ENCODE measurements around the gene RNF157.
"Not testable (repeated sequence)": the region's sequence is repeated elsewhere in the genome, so short reads cannot be mapped to it uniquely, and the experiment has no call there.

The RNF157 gene

DNA sequence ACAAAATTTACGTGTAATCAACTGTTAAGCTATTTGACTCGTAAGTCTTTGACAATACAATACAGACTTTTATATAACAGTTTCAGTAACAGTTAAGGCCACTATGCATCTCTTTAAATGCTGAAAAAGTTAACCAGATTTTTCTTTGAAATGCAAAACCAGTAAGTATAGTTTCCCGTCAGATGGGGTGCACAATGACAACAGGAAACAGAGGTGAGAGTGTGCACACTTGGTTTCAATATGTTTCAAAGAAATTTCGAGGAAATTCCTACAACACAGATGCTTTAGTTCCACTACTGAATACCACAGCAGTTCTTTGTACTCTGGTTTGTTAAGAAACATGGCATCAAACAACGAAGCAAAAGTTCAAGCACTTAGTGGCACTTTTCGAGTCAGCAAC, 48.4 kb downstream of the RNF157 start:
- no peak overlapping the region for H3K27ac ChIP-seq (ENCODE audit: low read depth, low read length)
- H3K4me3 ChIP-seq (ENCODE audit: low read depth in 1 of 5, low read length in 5 of 5), result no peak overlapping the region
- H3K9ac ChIP-seq (ENCODE audit: low read length in 5 of 5), result peak overlapping the region in 1 of 5 donors; percentile 38

DNA sequence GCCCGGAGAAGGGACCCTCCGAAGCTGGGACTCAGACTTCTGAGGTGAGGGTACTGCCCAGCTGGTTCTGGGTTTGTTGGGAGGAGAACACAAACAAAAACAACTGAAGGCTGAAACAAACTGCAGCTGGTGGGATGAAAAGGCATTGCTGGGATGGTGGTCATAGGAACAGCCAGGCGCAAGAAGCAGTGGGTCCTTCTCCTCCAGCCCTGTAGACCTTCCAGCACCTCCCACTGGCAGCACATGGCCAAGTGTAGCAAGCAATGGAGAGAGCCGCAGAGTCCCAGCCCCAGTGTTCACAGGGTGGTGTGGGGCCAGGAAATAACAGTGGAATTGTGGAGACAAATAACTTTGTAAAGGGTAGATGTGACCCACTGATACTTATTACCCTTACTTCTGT, 50.6 kb downstream of the RNF157 start:
- no peak overlapping the region for H3K4me3 ChIP-seq (ENCODE audit: low read depth in 1 of 5, low read length in 5 of 5)
- no peaks in the 10 kb centered on the region for H3K9me3 ChIP-seq (ENCODE audit: control insufficient read depth in 5 of 5, low read length in 5 of 5)
- H3K36me3 ChIP-seq (ENCODE audit: control insufficient read depth in 5 of 5, insufficient read depth in 5 of 5, low read length in 5 of 5), result no peaks in the 10 kb centered on the region
- peaks cover 0 to 7% (median 3%) of the 10 kb centered on the region in 5 donors for H3K4me1 ChIP-seq (ENCODE audit: control insufficient read depth in 5 of 5, insufficient read depth in 5 of 5, low read length in 5 of 5)
- no peak overlapping the region for H3K27ac ChIP-seq (ENCODE audit: low read depth, low read length)
- H3K27me3 ChIP-seq (ENCODE audit: control insufficient read depth in 5 of 5, insufficient read depth in 4 of 5, low read length in 5 of 5), result no peaks in the 10 kb centered on the region
- H3K9ac ChIP-seq (ENCODE audit: low read length in 5 of 5), result no peak overlapping the region

More for the DNA sequence above, 48.4 kb downstream of the RNF157 start:
- H3K4me1 ChIP-seq (ENCODE audit: control insufficient read depth in 5 of 5, insufficient read depth in 5 of 5, low read length in 5 of 5), result peaks cover 2 to 13% (median 9%) of the 10 kb centered on the region in 5 donors
- no peaks in the 10 kb centered on the region for H3K36me3 ChIP-seq (ENCODE audit: control insufficient read depth in 5 of 5, insufficient read depth in 5 of 5, low read length in 5 of 5)
- no peaks in the 10 kb centered on the region for H3K9me3 ChIP-seq (ENCODE audit: control insufficient read depth in 5 of 5, low read length in 5 of 5)
- H3K27me3 ChIP-seq (ENCODE audit: control insufficient read depth in 5 of 5, insufficient read depth in 4 of 5, low read length in 5 of 5), result no peaks in the 10 kb centered on the region

DNA sequence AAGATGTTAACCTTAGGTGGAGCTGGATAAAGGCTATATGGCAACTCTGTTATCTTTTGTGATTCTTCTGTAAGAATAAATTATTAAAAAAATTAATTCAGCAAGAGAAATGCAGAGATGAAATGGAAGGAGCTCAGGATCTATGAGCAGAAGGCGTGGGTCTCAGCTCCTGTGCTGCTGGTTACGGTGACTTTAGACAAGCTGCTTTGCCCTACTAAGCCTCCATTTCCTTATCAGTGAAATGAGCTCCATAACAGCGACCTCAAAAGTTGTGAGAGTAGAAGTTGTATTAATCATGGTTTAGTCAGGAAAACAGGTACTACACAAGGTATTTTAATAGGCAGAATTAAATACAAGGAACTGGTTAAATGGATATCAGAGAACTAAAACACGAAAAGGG, 51.0 kb downstream of the RNF157 start:
- Histone ChIP-seq H3K4me1 (ENCODE audit: control insufficient read depth in 5 of 5, insufficient read depth in 5 of 5, low read length in 5 of 5) (peaks cover 0 to 7% (median 3%) of the 10 kb centered on the region in 5 donors), H3K27me3 (ENCODE audit: control insufficient read depth in 5 of 5, insufficient read depth in 4 of 5, low read length in 5 of 5) (no peaks in the 10 kb centered on the region), H3K36me3 (ENCODE audit: control insufficient read depth in 5 of 5, insufficient read depth in 5 of 5, low read length in 5 of 5) (no peaks in the 10 kb centered on the region), H3K9ac (ENCODE audit: low read length in 5 of 5) (no peak overlapping the region), H3K9me3 (ENCODE audit: control insufficient read depth in 5 of 5, low read length in 5 of 5) (no peaks in the 10 kb centered on the region), H3K4me3 (ENCODE audit: low read depth in 1 of 5, low read length in 5 of 5) (no peak overlapping the region), H3K27ac (ENCODE audit: low read depth, low read length) (no peak overlapping the region)

DNA sequence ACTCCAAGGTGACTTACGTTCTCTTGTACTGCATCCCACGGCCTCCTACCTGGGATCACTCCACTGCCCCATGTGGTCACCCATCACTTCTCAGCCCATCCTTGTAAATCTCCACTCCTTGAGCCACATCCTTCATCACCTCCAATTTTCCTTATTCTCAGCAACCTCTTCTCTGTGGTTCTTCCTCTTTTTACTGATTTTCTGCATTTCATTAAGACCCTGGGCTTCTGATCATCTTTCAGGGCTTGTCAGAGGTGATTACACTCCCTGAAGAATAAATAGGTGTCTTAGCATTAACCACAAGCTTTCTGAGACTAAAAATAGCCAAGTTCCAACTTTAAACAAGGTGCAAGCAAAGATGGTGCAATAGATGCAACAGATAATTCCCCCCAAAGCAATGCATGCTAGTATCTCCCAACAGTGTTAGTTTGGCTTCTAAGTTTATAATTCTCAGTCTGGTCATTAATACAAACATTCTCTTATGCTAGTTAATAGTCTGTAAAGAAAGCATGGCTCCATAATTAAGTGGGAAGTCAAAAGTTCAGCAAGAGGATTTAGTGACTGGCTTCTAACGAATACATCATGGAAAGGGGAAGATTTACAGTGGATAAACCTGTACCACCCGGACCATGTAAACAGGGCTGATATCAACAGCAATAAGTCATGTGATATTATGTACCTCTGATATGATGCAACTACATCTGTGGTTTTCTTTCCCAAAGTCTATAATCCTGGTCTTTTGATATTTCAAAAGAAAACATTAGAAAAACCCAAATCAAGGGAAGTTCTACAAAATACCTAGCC, 51.9 kb downstream of the RNF157 start:
- Histone ChIP-seq H3K4me1 (ENCODE audit: control insufficient read depth in 5 of 5, insufficient read depth in 5 of 5, low read length in 5 of 5) (peaks cover 0 to 7% (median 3%) of the 10 kb centered on the region in 5 donors), H3K4me3 (ENCODE audit: low read depth in 1 of 5, low read length in 5 of 5) (no peak overlapping the region), H3K27me3 (ENCODE audit: control insufficient read depth in 5 of 5, insufficient read depth in 4 of 5, low read length in 5 of 5) (no peaks in the 10 kb centered on the region), H3K9ac (ENCODE audit: low read length in 5 of 5) (no peak overlapping the region), H3K36me3 (ENCODE audit: control insufficient read depth in 5 of 5, insufficient read depth in 5 of 5, low read length in 5 of 5) (no peaks in the 10 kb centered on the region), H3K9me3 (ENCODE audit: control insufficient read depth in 5 of 5, low read length in 5 of 5) (no peaks in the 10 kb centered on the region), H3K27ac (ENCODE audit: low read depth, low read length) (no peak overlapping the region)

DNA sequence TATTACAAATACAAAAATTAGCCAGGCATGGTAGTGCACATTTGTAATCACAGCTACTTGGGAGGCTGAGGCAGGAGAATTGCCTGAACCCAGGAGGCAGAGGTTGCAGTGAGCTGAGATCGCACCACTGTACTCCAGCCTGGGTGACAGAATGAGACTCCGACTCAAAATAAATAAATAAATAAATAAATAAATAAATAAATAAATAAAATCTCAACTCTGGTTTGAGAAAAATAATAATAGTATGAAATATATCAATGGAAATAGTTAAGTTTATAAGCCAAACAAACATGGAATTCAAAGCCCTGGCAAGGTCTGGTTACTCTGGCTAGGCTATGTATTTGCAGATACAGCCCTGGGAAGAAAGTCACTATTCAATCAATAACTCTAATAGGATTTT, 53.5 kb downstream of the RNF157 start:
- not testable (repeated sequence) for H3K27me3 ChIP-seq (ENCODE audit: control insufficient read depth in 5 of 5, insufficient read depth in 4 of 5, low read length in 5 of 5); H3K27ac ChIP-seq (ENCODE audit: low read depth, low read length); H3K9me3 ChIP-seq (ENCODE audit: control insufficient read depth in 5 of 5, low read length in 5 of 5); H3K9ac ChIP-seq (ENCODE audit: low read length in 5 of 5); H3K36me3 ChIP-seq (ENCODE audit: control insufficient read depth in 5 of 5, insufficient read depth in 5 of 5, low read length in 5 of 5); H3K4me3 ChIP-seq (ENCODE audit: low read depth in 1 of 5, low read length in 5 of 5); H3K4me1 ChIP-seq (ENCODE audit: control insufficient read depth in 5 of 5, insufficient read depth in 5 of 5, low read length in 5 of 5)

DNA sequence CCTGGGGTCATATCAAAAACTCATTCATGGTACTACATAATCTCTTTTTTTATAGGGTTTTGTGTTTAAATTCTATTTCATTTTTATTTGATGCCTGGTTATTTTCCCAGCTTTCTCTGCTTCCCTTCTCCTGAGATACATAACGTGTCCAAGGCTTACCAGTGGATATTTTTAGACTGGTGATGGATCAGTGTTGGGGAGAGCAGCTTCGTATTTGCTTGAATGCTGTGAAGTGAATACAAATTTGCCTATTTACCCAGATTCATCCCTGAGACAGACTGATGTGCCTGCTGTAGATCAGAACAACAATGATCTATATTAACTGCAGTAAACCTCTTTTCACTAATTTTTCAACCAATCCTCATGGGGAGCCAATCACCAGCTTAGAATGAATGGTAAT, 56.0 kb downstream of the RNF157 start:
- no peak overlapping the region for H3K9ac ChIP-seq (ENCODE audit: low read length in 5 of 5)
- no peaks in the 10 kb centered on the region for H3K9me3 ChIP-seq (ENCODE audit: control insufficient read depth in 5 of 5, low read length in 5 of 5)
- no peak overlapping the region for H3K4me3 ChIP-seq (ENCODE audit: low read depth in 1 of 5, low read length in 5 of 5)
- H3K36me3 ChIP-seq (ENCODE audit: control insufficient read depth in 5 of 5, insufficient read depth in 5 of 5, low read length in 5 of 5), result no peaks in the 10 kb centered on the region
- H3K27me3 ChIP-seq (ENCODE audit: control insufficient read depth in 5 of 5, insufficient read depth in 4 of 5, low read length in 5 of 5), result no peaks in the 10 kb centered on the region
- H3K4me1 ChIP-seq (ENCODE audit: control insufficient read depth in 5 of 5, insufficient read depth in 5 of 5, low read length in 5 of 5), result peaks cover 0 to 7% (median 0%) of the 10 kb centered on the region in 5 donors
- no peak overlapping the region for H3K27ac ChIP-seq (ENCODE audit: low read depth, low read length)

DNA sequence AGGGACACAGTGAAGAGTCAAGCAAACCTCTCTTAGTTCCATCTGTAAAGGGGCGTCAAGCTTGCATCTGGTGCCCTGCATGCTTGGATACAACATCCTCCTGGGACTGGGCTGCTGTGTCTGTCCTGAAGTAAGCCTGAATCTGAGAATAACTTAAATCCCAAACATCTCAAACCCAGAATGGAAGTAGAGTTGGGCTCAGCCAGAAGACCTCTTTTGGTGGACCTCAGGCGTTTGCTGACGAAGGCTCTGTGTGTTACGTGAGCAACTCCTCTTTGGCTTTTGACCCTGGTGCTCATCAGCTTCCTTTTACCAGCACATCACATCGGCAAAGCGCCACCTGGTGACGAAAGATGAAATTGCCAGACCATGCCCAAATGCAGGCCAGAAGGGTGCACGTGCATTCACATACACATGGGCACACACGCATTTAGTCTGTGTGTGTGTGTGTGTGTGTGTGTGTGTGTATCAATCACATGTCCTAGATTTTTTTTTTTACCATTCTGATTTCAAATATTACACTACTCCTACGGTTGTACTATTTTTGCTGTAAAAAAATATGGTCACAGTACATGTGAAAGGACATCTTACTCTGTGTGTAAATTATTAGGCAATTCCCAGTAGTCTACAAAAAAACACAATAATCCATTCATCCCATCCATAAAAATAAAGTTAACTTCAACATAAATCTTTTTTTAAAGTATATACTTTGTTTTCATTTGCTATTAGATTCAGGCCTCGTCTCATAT, 58.1 kb downstream of the RNF157 start:
- Histone ChIP-seq H3K4me3 (ENCODE audit: low read depth in 1 of 5, low read length in 5 of 5) (no peak overlapping the region), H3K27me3 (ENCODE audit: control insufficient read depth in 5 of 5, insufficient read depth in 4 of 5, low read length in 5 of 5) (no peaks in the 10 kb centered on the region), H3K27ac (ENCODE audit: low read depth, low read length) (no peak overlapping the region), H3K36me3 (ENCODE audit: control insufficient read depth in 5 of 5, insufficient read depth in 5 of 5, low read length in 5 of 5) (no peaks in the 10 kb centered on the region), H3K9me3 (ENCODE audit: control insufficient read depth in 5 of 5, low read length in 5 of 5) (no peaks in the 10 kb centered on the region), H3K9ac (ENCODE audit: low read length in 5 of 5) (no peak overlapping the region), H3K4me1 (ENCODE audit: control insufficient read depth in 5 of 5, insufficient read depth in 5 of 5, low read length in 5 of 5) (peaks cover 0 to 7% (median 0%) of the 10 kb centered on the region in 5 donors)

DNA sequence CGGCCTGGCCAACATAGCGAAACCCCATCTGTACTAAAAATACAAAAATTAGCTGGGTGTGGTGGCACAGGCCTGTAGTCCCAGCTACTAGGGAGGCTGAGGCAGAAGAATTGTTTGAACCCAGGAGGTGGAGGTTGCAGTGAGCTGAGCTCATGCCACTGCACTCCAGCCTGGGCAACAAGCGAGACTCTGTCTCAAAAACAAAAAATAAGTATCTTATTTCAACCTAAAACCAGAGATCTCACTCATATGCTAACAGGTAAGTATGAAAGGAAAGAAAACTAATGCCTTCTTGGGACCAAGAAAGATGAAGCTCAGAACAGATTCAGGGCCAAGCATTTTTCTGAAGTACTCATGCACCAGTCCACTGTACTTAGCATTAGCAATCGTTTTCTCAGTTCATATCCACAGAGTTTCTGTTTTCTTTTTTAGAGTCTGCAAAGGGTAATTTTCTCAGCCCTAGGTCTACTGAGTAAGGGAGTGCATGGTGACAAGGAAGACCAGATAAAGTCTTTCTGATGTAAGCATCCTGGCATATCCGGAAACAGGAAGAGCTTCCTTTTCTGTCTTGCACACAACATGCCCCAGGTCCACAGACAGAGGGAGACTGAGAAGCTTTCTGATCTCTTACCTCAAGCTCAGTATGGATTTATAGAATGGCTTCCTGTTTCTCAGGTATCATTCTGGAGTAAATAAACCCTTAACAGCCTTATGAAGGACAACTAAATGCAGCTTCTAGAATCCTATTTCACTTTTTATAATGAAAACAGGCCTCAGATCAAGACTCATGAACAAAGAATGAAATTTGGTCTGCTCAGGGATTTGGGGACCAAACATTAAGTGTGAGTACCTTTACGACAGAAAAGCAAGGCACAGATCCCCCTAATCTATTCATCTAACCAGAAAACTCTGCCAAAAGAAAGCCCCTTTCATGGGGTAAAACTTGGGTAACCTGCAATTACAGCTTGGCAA, 60.5 kb downstream of the RNF157 start:
- no peaks in the 10 kb centered on the region for H3K27me3 ChIP-seq (ENCODE audit: control insufficient read depth in 5 of 5, insufficient read depth in 4 of 5, low read length in 5 of 5)
- H3K4me1 ChIP-seq (ENCODE audit: control insufficient read depth in 5 of 5, insufficient read depth in 5 of 5, low read length in 5 of 5), result peaks cover 0 to 7% (median 0%) of the 10 kb centered on the region in 5 donors
- H3K27ac ChIP-seq (ENCODE audit: low read depth, low read length), result no peak overlapping the region
- no peak overlapping the region for H3K9ac ChIP-seq (ENCODE audit: low read length in 5 of 5)
- H3K4me3 ChIP-seq (ENCODE audit: low read depth in 1 of 5, low read length in 5 of 5), result no peak overlapping the region
- H3K9me3 ChIP-seq (ENCODE audit: control insufficient read depth in 5 of 5, low read length in 5 of 5), result no peaks in the 10 kb centered on the region
- H3K36me3 ChIP-seq (ENCODE audit: control insufficient read depth in 5 of 5, insufficient read depth in 5 of 5, low read length in 5 of 5), result no peaks in the 10 kb centered on the region

DNA sequence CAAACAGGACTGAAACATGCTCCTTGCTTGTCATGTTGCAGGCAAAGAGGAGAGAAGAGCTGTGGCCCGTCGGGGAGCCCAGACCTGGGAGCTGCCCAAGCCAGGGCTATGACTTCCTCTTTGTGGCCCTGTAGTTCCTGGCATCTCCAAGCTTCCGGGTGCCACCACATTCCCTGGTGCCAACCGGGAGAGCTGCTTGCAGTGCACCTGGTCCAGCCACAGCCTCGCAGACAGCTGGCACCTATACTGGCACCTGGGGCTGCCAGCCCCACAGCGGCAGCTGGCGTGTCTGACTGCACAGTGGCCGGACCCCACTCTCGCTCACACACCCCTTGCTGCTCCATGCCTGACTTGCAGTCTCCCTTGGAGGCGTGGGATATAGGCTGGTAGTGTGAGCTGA, 62.2 kb downstream of the RNF157 start:
- no peak overlapping the region for H3K27ac ChIP-seq (ENCODE audit: low read depth, low read length)
- no peak overlapping the region for H3K9ac ChIP-seq (ENCODE audit: low read length in 5 of 5)
- no peak overlapping the region for H3K4me3 ChIP-seq (ENCODE audit: low read depth in 1 of 5, low read length in 5 of 5)
- no peaks in the 10 kb centered on the region for H3K36me3 ChIP-seq (ENCODE audit: control insufficient read depth in 5 of 5, insufficient read depth in 5 of 5, low read length in 5 of 5)
- H3K9me3 ChIP-seq (ENCODE audit: control insufficient read depth in 5 of 5, low read length in 5 of 5), result no peaks in the 10 kb centered on the region
- H3K4me1 ChIP-seq (ENCODE audit: control insufficient read depth in 5 of 5, insufficient read depth in 5 of 5, low read length in 5 of 5), result peaks cover 0 to 7% (median 3%) of the 10 kb centered on the region in 5 donors
- H3K27me3 ChIP-seq (ENCODE audit: control insufficient read depth in 5 of 5, insufficient read depth in 4 of 5, low read length in 5 of 5), result no peaks in the 10 kb centered on the region
